K562 (cell line): ENCODE data around the gene NDUFV3. TPM values are rescaled to one million over a fixed set of nuclear protein-coding genes. Genes with fewer than 3 reads are reported as not detected.

Experiments used
- DEAF1 ChIP-seq: fragments of 450-650 bp; formaldehyde crosslinking; IDR thresholded peaks from 2 replicates; pipeline ENCODE4 v1.4.0; 2020; ENCODE audit warnings: mild to moderate bottlenecking, moderate library complexity
- ESRRB ChIP-seq: fragments of 250-450 bp; sonication (Bioruptor Pico); IDR thresholded peaks from 2 replicates; pipeline ENCODE4 v1.5.0; 2020; ENCODE audit warnings: mild to moderate bottlenecking, moderate library complexity, borderline replicate concordance
- GABPA ChIP-seq: fragments of 200-800 bp; sonication (Bioruptor generic); conservative IDR thresholded peaks from 2 replicates; pipeline ENCODE4 v1.6.1; 2016; ENCODE audit warnings: low read depth, missing genetic modification characterization, missing compliant biosample characterization
- HINFP ChIP-seq: fragments of 450-650 bp; conservative IDR thresholded peaks from 2 replicates; pipeline ENCODE4 v1.6.1; 2016; ENCODE audit warnings: missing genetic modification characterization, low read depth, mild to moderate bottlenecking, control low read depth, missing compliant biosample characterization
- L3MBTL2 ChIP-seq: fragments of 450-650 bp; IDR thresholded peaks from 2 replicates; pipeline ENCODE4 v1.6.1; 2016; ENCODE audit warnings: mild to moderate bottlenecking, moderate library complexity
- REST ChIP-seq, 2 experiments: fragments of 450-650 bp; formaldehyde crosslinking in 1 of 2; IDR thresholded peaks; 2 replicates each; pipeline versions ENCODE4 v1.4.0 to v1.6.1; 2014 to 2020; ENCODE audit warnings: mild to moderate bottlenecking in 2 of 2, borderline replicate concordance in 1 of 2, low read depth in 1 of 2
- SIN3A ChIP-seq, 2 experiments: fragments of 150-350 bp in 1 of 2; IDR thresholded peaks; 2 replicates each; pipeline ENCODE4 v1.6.1; 2011 to 2016; ENCODE audit warnings: borderline replicate concordance in 2 of 2, low read depth in 2 of 2, low read length in 2 of 2, mild to moderate bottlenecking in 2 of 2, moderate library complexity in 2 of 2; ENCODE audit not compliant: control insufficient read depth in 1 of 2
- ZNF121 ChIP-seq: sonication (generic); formaldehyde crosslinking; conservative IDR thresholded peaks from 2 replicates; pipeline ENCODE4 v1.8.0; 2022; ENCODE audit warnings: missing genetic modification reagents
- ZZZ3 ChIP-seq: fragments of 450-650 bp; IDR thresholded peaks from 2 replicates; pipeline ENCODE4 v1.6.1; 2016; ENCODE audit warnings: antibody characterized with exemption, mild to moderate bottlenecking, moderate library complexity
- polyA plus RNA-seq, 8 experiments: library from polyadenylated mRNA; depleted of rRNA in 4 of 8; stranded (reverse) in 5 of 8; unstranded in 3 of 8; fragments of >200 nt; fragmentation: Nextera tagmentation in 2 of 8; fragmentation: Illumina TruSeq in 1 of 8; extraction: Ambion mirVana in 2 of 8; extraction: Trizol in 1 of 8; gene quantifications; 2 replicates each; pipeline versions ENCODE4 v1.2.1 to v1.2.3, GENCODE V29; 2011 to 2014; ENCODE audit warnings: inconsistent platforms in 1 of 8, missing spikeins in 1 of 8
- total RNA-seq, 7 experiments: library from RNA; depleted of rRNA in 6 of 7; stranded (reverse); fragments of >200 nt in 6 of 7; fragmentation: Illumina TruSeq in 2 of 7; extraction: Trizol in 2 of 7; gene quantifications; 2 replicates each; pipeline versions ENCODE4 v1.2.1 to v1.2.3, GENCODE V29; 2011 to 2021; ENCODE audit warnings: low replicate concordance in 1 of 7
- TF ChIP-seq, protein P1 (sequence below), 3 experiments: IDR thresholded peaks in 2 of 3; conservative IDR thresholded peaks in 1 of 3; 2 replicates each; pipeline ENCODE4 v1.5.1; 2011 to 2012; ENCODE audit warnings: low read length in 3 of 3, mild to moderate bottlenecking in 3 of 3, control low read depth in 2 of 3, improper control_type of control experiment in 1 of 3, inconsistent platforms in 1 of 3, low read depth in 1 of 3, mixed read lengths in 1 of 3, moderate library complexity in 1 of 3; ENCODE audit not compliant: insufficient read depth in 2 of 3
- TF ChIP-seq, protein P2 (sequence below): fragments of 450-650 bp; IDR thresholded peaks from 2 replicates; pipeline ENCODE4 v1.6.1; 2017; ENCODE audit warnings: antibody characterized with exemption

NDUFV3 gene
- total and polyA plus RNA-seq, 9 of the 15 experiments (the other 6 are each of a cell fraction or from before 2014, with no cell fraction given): 19.1 to 87.8 (median 74.3) TPM

GRCh38 chr21:42892582-42892930 is 553 bp upstream of the NDUFV3 start (continued):
- TF ChIP-seq REST (IDR thresholded peaks at IDR 0.05; ENCODE audit: borderline replicate concordance): no peak
- TF ChIP-seq REST (CRISPR knock-in tag; IDR thresholded peaks at IDR 0.05; ENCODE audit: low read depth): no peak
- TF ChIP-seq, protein P1, sequence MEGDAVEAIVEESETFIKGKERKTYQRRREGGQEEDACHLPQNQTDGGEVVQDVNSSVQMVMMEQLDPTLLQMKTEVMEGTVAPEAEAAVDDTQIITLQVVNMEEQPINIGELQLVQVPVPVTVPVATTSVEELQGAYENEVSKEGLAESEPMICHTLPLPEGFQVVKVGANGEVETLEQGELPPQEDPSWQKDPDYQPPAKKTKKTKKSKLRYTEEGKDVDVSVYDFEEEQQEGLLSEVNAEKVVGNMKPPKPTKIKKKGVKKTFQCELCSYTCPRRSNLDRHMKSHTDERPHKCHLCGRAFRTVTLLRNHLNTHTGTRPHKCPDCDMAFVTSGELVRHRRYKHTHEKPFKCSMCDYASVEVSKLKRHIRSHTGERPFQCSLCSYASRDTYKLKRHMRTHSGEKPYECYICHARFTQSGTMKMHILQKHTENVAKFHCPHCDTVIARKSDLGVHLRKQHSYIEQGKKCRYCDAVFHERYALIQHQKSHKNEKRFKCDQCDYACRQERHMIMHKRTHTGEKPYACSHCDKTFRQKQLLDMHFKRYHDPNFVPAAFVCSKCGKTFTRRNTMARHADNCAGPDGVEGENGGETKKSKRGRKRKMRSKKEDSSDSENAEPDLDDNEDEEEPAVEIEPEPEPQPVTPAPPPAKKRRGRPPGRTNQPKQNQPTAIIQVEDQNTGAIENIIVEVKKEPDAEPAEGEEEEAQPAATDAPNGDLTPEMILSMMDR (IDR thresholded peaks at IDR 0.05 in 2 of 3, conservative IDR thresholded peaks at IDR 0.05 in 1 of 3; ENCODE audit: insufficient read depth in 2 of 3, low read depth in 1 of 3, low read length in 3 of 3): no peak
- no peak for TF ChIP-seq GABPA (tag)
- TF ChIP-seq ZZZ3: no peak
- no peak for TF ChIP-seq ZNF121 (CRISPR knock-in tag)
- TF ChIP-seq, protein P2, sequence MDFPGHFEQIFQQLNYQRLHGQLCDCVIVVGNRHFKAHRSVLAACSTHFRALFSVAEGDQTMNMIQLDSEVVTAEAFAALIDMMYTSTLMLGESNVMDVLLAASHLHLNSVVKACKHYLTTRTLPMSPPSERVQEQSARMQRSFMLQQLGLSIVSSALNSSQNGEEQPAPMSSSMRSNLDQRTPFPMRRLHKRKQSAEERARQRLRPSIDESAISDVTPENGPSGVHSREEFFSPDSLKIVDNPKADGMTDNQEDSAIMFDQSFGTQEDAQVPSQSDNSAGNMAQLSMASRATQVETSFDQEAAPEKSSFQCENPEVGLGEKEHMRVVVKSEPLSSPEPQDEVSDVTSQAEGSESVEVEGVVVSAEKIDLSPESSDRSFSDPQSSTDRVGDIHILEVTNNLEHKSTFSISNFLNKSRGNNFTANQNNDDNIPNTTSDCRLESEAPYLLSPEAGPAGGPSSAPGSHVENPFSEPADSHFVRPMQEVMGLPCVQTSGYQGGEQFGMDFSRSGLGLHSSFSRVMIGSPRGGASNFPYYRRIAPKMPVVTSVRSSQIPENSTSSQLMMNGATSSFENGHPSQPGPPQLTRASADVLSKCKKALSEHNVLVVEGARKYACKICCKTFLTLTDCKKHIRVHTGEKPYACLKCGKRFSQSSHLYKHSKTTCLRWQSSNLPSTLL: no peak
- TF ChIP-seq L3MBTL2: peak; percentile 75; the same call in 1 of the 2 replicates
- TF ChIP-seq ESRRB (CRISPR knock-in tag): no peak
- TF ChIP-seq DEAF1 (CRISPR knock-in tag): no peak
- no peak for TF ChIP-seq HINFP (tag)
- 0 out of 4 replicates have a peak, but pooled peaks of 1 of the 2 experiments have one; percentile 72 for TF ChIP-seq SIN3A (IDR thresholded peaks at IDR 0.05; ENCODE audit: borderline replicate concordance in 2 of 2, control insufficient read depth in 1 of 2, low read depth in 2 of 2, low read length in 2 of 2)
